ENCODE results near the gene CGREF1.

The CGREF1 gene

GRCh38 chr2:27118525-27119329 lies at the start of gene CGREF1:
TSS of gene CGREF1 (minus strand) at chr2:27119128. CDS start at chr2:27104366, 14,762 bp downstream.
- in situ Hi-C loops (cut with MboI; ENCODE audit: low pct_unique_long_range_greater_than_20kb, low sequenced_read_pairs, unreplicated experiment): no loop called here

GRCh38 chr2:27164960-27165763 lies 46.2 kb upstream of the CGREF1 start:
- TF ChIP-seq CTCF (IDR thresholded peaks at IDR 0.05; ENCODE audit: extremely low read depth, insufficient read depth, missing control alignments): no peak
- in situ Hi-C loops (cut with MboI; ENCODE audit: low pct_unique_long_range_greater_than_20kb, low sequenced_read_pairs, unreplicated experiment): no loop called here
- peak; percentile 34 for DNase-seq (ENCODE audit: low spot score)

More at GRCh38 chr2:27118525-27119329, at the start of gene CGREF1:
- peak; percentile 54 for DNase-seq (ENCODE audit: low spot score)
- TF ChIP-seq CTCF (IDR thresholded peaks at IDR 0.05; ENCODE audit: extremely low read depth, insufficient read depth, missing control alignments): no peak

GRCh38 chr2:27162151-27163121 lies 43.5 kb upstream of the CGREF1 start:
- DNase-seq (ENCODE audit: low spot score): no peak
- TF ChIP-seq CTCF (IDR thresholded peaks at IDR 0.05; ENCODE audit: extremely low read depth, insufficient read depth, missing control alignments): no peak
- in situ Hi-C loops (cut with MboI; ENCODE audit: low pct_unique_long_range_greater_than_20kb, low sequenced_read_pairs, unreplicated experiment): no loop called here

- DNase-seq (ENCODE audit: low spot score): no peak
- TF ChIP-seq CTCF (IDR thresholded peaks at IDR 0.05; ENCODE audit: extremely low read depth, insufficient read depth, missing control alignments): no peak
Observed at GRCh38 chr2:27160191-27160590, 41.3 kb upstream of the CGREF1 start.

GRCh38 chr2:27159271-27159670 lies 40.3 kb upstream of the CGREF1 start:
- no peak for TF ChIP-seq CTCF (IDR thresholded peaks at IDR 0.05; ENCODE audit: extremely low read depth, insufficient read depth, missing control alignments)
- in situ Hi-C loops (cut with MboI; ENCODE audit: low pct_unique_long_range_greater_than_20kb, low sequenced_read_pairs, unreplicated experiment): no loop called here
- no peak for DNase-seq (ENCODE audit: low spot score)

More at GRCh38 chr2:27160191-27160590, 41.3 kb upstream of the CGREF1 start:
- in situ Hi-C loops (cut with MboI; ENCODE audit: low pct_unique_long_range_greater_than_20kb, low sequenced_read_pairs, unreplicated experiment): no loop called here

- no peak for TF ChIP-seq CTCF (IDR thresholded peaks at IDR 0.05; ENCODE audit: extremely low read depth, insufficient read depth, missing control alignments)
- in situ Hi-C loops (cut with MboI; ENCODE audit: low pct_unique_long_range_greater_than_20kb, low sequenced_read_pairs, unreplicated experiment): no loop called here
- no peak for DNase-seq (ENCODE audit: low spot score)
Observed at GRCh38 chr2:27158468-27158867, 39.5 kb upstream of the CGREF1 start.
